ENCODE data around the gene RORC. TPM values are rescaled to one million over a fixed set of nuclear protein-coding genes. Genes with fewer than 3 reads are reported as not detected.
A peak's percentile ranks its signal among the peaks of the same experiment; 100 is the strongest.

The RORC gene
- total RNA-seq, 2 donors from 2014 or later: 20.5 to 27.7 TPM

- H3K9ac ChIP-seq (ENCODE audit: low read depth in 2 of 2, low read length in 2 of 2): no peak overlapping the region
- H3K36me3 ChIP-seq: no peaks in the 10 kb centered on the region
- H3K4me1 ChIP-seq: peaks cover 4% of the 10 kb centered on the region
- H3K27ac ChIP-seq: no peak overlapping the region
- peak; percentile 36 for DNase-seq
- no peak overlapping the region for H3K4me3 ChIP-seq
- no peaks in the 10 kb centered on the region for H3K27me3 ChIP-seq
- TF ChIP-seq, protein P1, sequence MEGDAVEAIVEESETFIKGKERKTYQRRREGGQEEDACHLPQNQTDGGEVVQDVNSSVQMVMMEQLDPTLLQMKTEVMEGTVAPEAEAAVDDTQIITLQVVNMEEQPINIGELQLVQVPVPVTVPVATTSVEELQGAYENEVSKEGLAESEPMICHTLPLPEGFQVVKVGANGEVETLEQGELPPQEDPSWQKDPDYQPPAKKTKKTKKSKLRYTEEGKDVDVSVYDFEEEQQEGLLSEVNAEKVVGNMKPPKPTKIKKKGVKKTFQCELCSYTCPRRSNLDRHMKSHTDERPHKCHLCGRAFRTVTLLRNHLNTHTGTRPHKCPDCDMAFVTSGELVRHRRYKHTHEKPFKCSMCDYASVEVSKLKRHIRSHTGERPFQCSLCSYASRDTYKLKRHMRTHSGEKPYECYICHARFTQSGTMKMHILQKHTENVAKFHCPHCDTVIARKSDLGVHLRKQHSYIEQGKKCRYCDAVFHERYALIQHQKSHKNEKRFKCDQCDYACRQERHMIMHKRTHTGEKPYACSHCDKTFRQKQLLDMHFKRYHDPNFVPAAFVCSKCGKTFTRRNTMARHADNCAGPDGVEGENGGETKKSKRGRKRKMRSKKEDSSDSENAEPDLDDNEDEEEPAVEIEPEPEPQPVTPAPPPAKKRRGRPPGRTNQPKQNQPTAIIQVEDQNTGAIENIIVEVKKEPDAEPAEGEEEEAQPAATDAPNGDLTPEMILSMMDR (IDR thresholded peaks at IDR 0.05): no peak
- intact Hi-C loops (cut with DNase I): no loop called here
- no peaks in the 10 kb centered on the region for H3K9me3 ChIP-seq
Observed at GRCh38 chr1:151825751-151826660, 5.6 kb downstream of the RORC start.

- DNase-seq: no peak
- TF ChIP-seq, protein P1 (IDR thresholded peaks at IDR 0.05): no peak
- Histone ChIP-seq H3K36me3 (no peaks in the 10 kb centered on the region), H3K4me3 (no peak overlapping the region), H3K4me1 (peaks cover 4% of the 10 kb centered on the region), H3K9me3 (no peaks in the 10 kb centered on the region), H3K27ac (no peak overlapping the region), H3K27me3 (no peaks in the 10 kb centered on the region), H3K9ac (ENCODE audit: low read depth in 2 of 2, low read length in 2 of 2) (no peak overlapping the region)
- intact Hi-C loops (cut with DNase I): no loop called here
Observed at GRCh38 chr1:151825204-151825603, 6.4 kb downstream of the RORC start.

DNA sequence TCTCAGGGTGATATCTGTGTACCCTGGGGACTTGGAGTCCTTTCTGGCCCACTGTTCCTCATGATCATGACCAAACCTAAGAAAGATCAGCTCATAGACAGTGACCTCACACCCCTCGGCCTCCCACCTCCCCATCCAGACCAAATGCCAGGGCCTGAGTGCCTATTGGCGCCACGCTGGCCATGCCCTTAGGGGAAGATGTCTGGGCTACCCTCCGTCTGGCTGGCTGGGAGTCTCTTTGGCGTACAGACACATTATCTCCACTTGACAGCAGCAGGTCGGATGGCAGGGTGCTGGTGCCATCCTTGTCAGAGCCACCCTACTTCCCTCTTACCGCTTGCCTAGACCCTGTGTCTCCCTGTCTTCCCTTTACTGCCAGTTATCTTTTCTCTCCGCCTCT is 8.4 kb downstream of the RORC start:
- no peak overlapping the region for H3K27ac ChIP-seq
- TF ChIP-seq, protein P1 (IDR thresholded peaks at IDR 0.05): no peak
- H3K9ac ChIP-seq (ENCODE audit: low read depth in 2 of 2, low read length in 2 of 2): no peak overlapping the region
- no peak overlapping the region for H3K4me3 ChIP-seq
- H3K4me1 ChIP-seq: no peaks in the 10 kb centered on the region
- H3K9me3 ChIP-seq: no peaks in the 10 kb centered on the region
- H3K27me3 ChIP-seq: no peaks in the 10 kb centered on the region
- no peaks in the 10 kb centered on the region for H3K36me3 ChIP-seq
- intact Hi-C loops (cut with DNase I): no loop called here
- no peak for DNase-seq

DNA sequence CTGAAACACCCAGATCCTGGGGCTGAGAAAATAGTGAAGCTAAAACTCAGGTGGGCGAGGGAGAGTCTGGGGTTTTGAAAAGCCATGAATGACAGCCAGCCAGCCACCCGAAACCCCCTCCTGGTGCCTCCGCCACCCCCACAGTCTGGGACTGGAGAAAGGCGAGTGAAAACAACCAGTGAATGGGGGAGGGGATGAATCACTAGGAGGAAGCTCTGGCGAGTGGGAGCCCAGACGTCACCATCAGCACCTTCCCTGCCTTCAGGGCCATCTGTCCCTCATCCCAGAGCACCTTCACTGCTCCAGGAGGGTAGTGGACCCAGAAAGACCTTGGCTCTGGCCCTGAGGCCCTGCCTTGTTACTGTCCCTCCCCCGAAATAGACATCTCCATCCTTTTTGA is 9.2 kb downstream of the RORC start:
- no peak overlapping the region for H3K27ac ChIP-seq
- H3K27me3 ChIP-seq: no peaks in the 10 kb centered on the region
- DNase-seq: no peak
- no peak overlapping the region for H3K9ac ChIP-seq (ENCODE audit: low read depth in 2 of 2, low read length in 2 of 2)
- H3K4me1 ChIP-seq: no peaks in the 10 kb centered on the region
- intact Hi-C loops (cut with DNase I): no loop called here
- TF ChIP-seq, protein P1 (IDR thresholded peaks at IDR 0.05): no peak
- H3K36me3 ChIP-seq: no peaks in the 10 kb centered on the region
- no peak overlapping the region for H3K4me3 ChIP-seq
- H3K9me3 ChIP-seq: no peaks in the 10 kb centered on the region

GRCh38 chr1:151820940-151821339 is 10.7 kb downstream of the RORC start:
- Histone ChIP-seq H3K27ac (no peak overlapping the region), H3K4me3 (no peak overlapping the region), H3K4me1 (no peaks in the 10 kb centered on the region), H3K9me3 (no peaks in the 10 kb centered on the region), H3K36me3 (no peaks in the 10 kb centered on the region), H3K27me3 (no peaks in the 10 kb centered on the region), H3K9ac (ENCODE audit: low read depth in 2 of 2, low read length in 2 of 2) (no peak overlapping the region)
- intact Hi-C loops (cut with DNase I): no loop called here
- no peak for DNase-seq
- TF ChIP-seq, protein P1 (IDR thresholded peaks at IDR 0.05): no peak

All from colonic mucosa (tissue), 4 donors.